Caki2 (cell line): ENCODE results near the gene CYP3A5. TPM values are rescaled to one million over a fixed set of nuclear protein-coding genes. Genes with fewer than 3 reads are reported as not detected.
"Not testable (repeated sequence)": the region's sequence is repeated elsewhere in the genome, so short reads cannot be mapped to it uniquely, and the experiment has no call there.

Source experiments
- DNase-seq: peaks from one replicate; pipeline ENCODE4 v3.0.0-alpha.2; 2015; ENCODE audit warnings: low read depth
- in situ Hi-C: cut with HindIII; loops from 2 replicates; pipeline ENCODE4 v1.10.0; 2016; ENCODE audit warnings: low sequenced_read_pairs, low pct_unique_long_range_greater_than_20kb, mixed read lengths
- total RNA-seq: library from RNA; depleted of rRNA; stranded (reverse); fragments of >200 nt; shearing (Covaris generic); gene quantifications from 2 replicates; pipeline ENCODE4 v1.2.3, GENCODE V29; 2014; ENCODE audit warnings: low replicate concordance; rRNA removed

CYP3A5 gene
- 0.49 and 6.0 TPM in 2 replicates for total RNA-seq

GRCh38 chr7:99679400-99680191, at the start of gene CYP3A5:
Gene CYP3A5 (minus strand): TSS chr7:99679996. CDS start chr7:99679896, 100 bp downstream.
- DNase-seq, result peak; percentile 81
- in situ Hi-C loops, result no loop called here

- no peak for DNase-seq
- in situ Hi-C loops, result no loop called here
These were observed 48.8 kb upstream of the CYP3A5 start for GRCh38 chr7:99728615-99729014.

- in situ Hi-C loops, DNase-seq: not testable (repeated sequence)
These were observed 43.4 kb upstream of the CYP3A5 start for GRCh38 chr7:99723201-99723600.

GRCh38 chr7:99720800-99721595, 41.2 kb upstream of the CYP3A5 start:
- DNase-seq, result no peak
- in situ Hi-C loops, result no loop called here

GRCh38 chr7:99719996-99720769, 40.4 kb upstream of the CYP3A5 start:
- in situ Hi-C loops, result no loop called here
- no peak for DNase-seq

- in situ Hi-C loops, result no loop called here
- DNase-seq, result no peak
These were observed 34.3 kb upstream of the CYP3A5 start for GRCh38 chr7:99713995-99714570.

- no peak for DNase-seq
- in situ Hi-C loops, result no loop called here
These were observed 30.2 kb upstream of the CYP3A5 start for GRCh38 chr7:99709838-99710578.

GRCh38 chr7:99709260-99709659, 29.5 kb upstream of the CYP3A5 start:
- in situ Hi-C loops, result no loop called here
- no peak for DNase-seq

- in situ Hi-C loops, result no loop called here
- DNase-seq, result no peak
These were observed 27.3 kb upstream of the CYP3A5 start for GRCh38 chr7:99707096-99707495.

- in situ Hi-C loops, result no loop called here
- DNase-seq, result no peak
These were observed 20.1 kb upstream of the CYP3A5 start for GRCh38 chr7:99699946-99700345.

GRCh38 chr7:99698867-99699730, 19.3 kb upstream of the CYP3A5 start:
- DNase-seq, result peak; percentile 34
- in situ Hi-C loops, result not testable (repeated sequence)

- in situ Hi-C loops, result no loop called here
- DNase-seq, result no peak
These were observed 15.1 kb upstream of the CYP3A5 start for GRCh38 chr7:99694912-99695304.

GRCh38 chr7:99694201-99694911, 14.6 kb upstream of the CYP3A5 start:
- in situ Hi-C loops, result no loop called here
- no peak for DNase-seq

GRCh38 chr7:99693427-99694200, 13.8 kb upstream of the CYP3A5 start:
- no peak for DNase-seq
- in situ Hi-C loops, result no loop called here

- in situ Hi-C loops, result no loop called here
- DNase-seq, result no peak
These were observed 13.3 kb upstream of the CYP3A5 start for GRCh38 chr7:99693100-99693426.

GRCh38 chr7:99692563-99692962, 12.8 kb upstream of the CYP3A5 start:
- in situ Hi-C loops, DNase-seq: not testable (repeated sequence)
